Measurements from ENCODE around the gene CKS1B. TPM values are rescaled to one million over a fixed set of nuclear protein-coding genes. Genes with fewer than 3 reads are reported as not detected.

Gene CKS1B
- total RNA-seq, 1 donor: 68.2 TPM

DNA sequence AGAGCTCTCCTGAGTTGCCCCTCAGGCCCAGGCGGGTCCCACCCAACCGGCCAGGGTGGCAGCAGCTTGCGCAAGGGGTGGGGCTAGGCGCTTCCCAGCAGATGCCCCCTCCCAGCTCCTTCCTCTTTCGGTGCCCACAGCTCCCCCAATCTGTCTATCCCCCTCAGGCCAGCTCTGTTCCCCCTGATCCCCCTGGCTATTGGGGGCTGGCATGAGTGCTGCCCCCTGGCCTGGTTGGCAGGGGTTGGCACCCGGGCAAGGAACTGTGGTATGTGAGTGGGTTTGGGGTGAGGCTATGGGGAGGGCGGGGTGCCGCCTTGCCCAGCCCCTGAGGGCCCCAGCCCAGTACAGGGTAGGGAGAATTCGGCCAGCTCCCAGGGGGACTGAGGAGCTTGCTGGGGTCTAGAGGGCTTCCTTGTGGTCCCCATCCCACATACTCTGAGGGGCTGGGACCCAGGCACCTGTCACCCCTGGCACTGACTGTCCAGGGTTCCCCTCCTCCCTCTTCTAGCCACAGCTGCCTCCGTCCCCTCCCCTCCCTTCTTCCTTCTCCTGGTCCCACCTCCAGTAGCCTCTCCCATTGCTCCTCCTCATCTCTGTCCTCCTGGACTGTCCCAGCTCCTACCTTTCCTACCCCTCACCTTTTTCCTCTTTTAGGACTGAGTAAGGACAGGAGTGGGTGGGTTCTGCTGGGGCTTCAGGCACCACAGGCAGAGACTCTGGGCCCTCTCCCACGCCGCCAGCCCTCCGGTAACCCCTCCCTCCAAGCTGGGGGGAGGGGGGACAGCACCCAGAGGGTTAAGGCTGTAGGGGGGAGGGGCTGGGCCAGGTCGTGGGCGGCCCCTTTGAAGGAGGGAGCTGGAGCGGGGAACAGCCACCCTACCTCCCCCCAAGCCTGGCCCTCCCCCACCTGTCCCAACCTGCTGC, 33.8 kb downstream of the CKS1B start:
- H3K4me3 ChIP-seq (ENCODE audit: low read depth, low read length): no peak overlapping the region
- DNase-seq (ENCODE audit: low read depth): no peak
- TF ChIP-seq, protein P1, sequence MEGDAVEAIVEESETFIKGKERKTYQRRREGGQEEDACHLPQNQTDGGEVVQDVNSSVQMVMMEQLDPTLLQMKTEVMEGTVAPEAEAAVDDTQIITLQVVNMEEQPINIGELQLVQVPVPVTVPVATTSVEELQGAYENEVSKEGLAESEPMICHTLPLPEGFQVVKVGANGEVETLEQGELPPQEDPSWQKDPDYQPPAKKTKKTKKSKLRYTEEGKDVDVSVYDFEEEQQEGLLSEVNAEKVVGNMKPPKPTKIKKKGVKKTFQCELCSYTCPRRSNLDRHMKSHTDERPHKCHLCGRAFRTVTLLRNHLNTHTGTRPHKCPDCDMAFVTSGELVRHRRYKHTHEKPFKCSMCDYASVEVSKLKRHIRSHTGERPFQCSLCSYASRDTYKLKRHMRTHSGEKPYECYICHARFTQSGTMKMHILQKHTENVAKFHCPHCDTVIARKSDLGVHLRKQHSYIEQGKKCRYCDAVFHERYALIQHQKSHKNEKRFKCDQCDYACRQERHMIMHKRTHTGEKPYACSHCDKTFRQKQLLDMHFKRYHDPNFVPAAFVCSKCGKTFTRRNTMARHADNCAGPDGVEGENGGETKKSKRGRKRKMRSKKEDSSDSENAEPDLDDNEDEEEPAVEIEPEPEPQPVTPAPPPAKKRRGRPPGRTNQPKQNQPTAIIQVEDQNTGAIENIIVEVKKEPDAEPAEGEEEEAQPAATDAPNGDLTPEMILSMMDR (IDR thresholded peaks at IDR 0.05; ENCODE audit: insufficient read depth, low read depth, low read length): no peak

DNA sequence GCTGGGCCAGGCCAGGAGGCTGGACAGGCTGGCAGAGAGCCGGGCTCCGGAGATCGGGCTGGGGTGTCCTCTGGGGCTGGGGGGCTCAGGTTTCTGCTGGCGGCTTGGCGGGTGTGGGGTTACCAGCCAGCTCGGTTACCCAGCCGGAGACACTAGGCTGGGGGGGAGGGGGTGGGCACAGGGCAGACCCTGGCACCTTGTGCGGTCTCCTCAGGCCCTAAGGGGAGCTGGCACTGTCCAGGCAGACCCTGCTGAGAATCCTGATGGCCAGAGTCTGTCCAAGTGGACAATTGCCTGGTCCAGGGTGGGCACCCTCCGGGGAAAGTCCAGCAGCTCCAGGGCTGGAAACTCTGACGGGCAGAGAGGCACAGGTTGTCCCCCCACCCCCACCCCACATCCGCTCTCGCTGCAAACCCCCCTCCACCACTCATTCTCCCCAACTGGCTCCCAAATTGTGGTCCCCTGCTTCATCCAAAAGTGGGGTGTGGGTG, 34.8 kb downstream of the CKS1B start:
- no peak overlapping the region for H3K4me3 ChIP-seq (ENCODE audit: low read depth, low read length)
- TF ChIP-seq, protein P1 (IDR thresholded peaks at IDR 0.05; ENCODE audit: insufficient read depth, low read depth, low read length): no peak
- no peak for DNase-seq (ENCODE audit: low read depth)

DNA sequence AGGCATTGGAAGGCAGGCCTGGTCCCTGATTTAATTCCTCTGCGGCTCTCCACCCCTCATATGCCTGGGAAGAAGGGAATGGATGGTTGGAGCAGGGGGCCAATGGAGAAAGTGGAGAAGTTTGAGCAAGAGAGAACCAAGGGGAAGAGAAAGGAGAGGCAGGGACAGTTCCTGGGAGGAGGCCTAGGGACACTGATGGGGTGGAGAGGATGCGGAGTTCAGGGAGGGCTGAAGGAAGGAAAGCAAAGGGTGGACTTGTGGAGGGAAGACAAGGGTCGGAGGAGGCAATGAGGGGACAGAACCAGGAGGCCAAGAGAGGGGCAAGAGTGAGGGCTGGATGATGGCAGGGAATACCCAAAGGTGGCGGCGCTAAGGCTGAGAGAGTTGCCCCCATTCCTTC, 35.3 kb downstream of the CKS1B start:
- no peak for DNase-seq (ENCODE audit: low read depth)
- TF ChIP-seq, protein P1 (IDR thresholded peaks at IDR 0.05; ENCODE audit: insufficient read depth, low read depth, low read length): no peak
- H3K4me3 ChIP-seq (ENCODE audit: low read depth, low read length): no peak overlapping the region

DNA sequence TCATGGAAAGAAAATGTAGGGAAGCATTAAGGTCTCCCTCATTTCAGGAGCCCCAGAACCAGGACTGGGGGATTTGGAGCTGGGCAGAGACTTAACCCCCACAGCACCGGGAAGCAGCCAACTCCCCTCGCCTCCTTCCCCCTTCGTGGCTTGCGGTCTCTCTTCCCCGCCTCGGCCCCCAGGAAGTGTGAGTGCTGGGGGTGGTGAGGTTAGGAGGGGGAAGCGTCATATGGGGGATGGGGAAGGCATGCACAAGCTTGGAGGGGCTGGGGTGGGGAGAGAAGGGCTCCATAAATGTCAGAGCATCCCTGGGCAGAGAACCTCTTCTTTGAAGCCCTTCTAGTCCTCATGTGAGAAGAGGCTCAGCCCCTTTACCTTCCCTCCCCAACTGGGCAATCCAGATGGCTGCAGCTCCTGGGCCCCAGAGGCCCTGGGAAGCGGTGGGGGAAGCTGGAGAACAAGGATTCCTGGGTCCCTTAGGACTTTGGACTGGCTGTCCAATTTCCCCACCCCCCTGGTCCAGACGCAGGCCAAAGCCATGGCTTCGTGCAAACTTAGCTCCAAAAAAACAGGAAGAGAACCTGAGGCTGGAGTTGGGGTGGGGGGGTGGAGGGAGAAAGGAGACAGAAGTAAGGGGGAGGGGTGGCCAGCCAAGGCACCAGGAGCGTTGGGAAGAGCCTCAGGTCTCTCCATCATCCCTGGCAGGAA, 35.9 kb downstream of the CKS1B start:
- no peak for DNase-seq (ENCODE audit: low read depth)
- no peak overlapping the region for H3K4me3 ChIP-seq (ENCODE audit: low read depth, low read length)
- TF ChIP-seq, protein P1 (IDR thresholded peaks at IDR 0.05; ENCODE audit: insufficient read depth, low read depth, low read length): no peak

DNA sequence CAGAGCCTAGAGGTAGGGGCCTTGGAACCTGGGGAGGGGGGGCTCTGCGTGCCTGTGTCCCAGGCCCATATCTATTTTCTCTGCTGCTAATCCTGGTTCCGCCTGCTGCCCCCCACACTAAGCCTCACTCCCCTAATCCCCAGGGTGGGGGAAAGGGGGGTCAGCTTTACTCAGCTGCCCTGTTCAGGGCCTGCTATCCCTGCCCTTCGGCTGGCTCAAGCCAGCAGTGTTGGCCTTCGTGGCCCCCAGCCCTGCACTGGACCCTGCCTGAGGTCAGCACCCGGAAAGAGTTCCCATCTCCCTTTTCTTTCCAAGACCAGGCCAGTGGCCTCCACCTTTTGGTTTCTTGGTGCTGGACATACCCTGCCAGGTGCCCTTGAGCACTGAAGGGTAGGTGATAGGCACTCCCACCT, 36.5 kb downstream of the CKS1B start:
- TF ChIP-seq, protein P1 (IDR thresholded peaks at IDR 0.05; ENCODE audit: insufficient read depth, low read depth, low read length): no peak
- H3K4me3 ChIP-seq (ENCODE audit: low read depth, low read length): no peak overlapping the region
- no peak for DNase-seq (ENCODE audit: low read depth)

DNA sequence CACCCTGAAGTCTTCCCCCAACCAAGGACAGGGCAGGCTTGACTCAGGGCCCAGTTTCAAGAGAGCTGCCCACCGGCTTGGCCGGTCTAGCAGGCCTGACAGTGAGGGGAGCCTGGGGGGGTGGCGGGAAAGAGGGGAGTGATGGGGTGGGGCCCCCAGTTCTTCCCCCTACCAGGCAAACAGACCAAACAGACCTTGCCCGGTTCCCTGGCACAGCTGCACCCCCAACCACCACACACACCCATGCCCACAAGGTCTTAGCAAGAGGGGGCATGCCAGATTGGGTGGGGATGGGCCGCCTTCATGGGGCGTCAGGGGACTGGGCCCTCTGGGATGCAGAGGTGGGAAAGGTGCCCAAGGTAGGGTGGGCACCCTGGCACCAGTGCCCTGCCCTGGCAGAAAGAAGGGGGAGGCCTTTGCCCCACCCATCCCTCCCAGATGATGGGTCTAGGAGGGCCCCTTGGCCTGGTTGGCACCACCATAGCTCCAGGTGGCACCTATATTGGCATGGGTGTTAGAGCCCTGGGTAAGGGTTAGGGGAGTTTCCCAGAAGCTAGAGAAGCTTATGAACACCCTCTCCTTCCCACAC, 37.0 kb downstream of the CKS1B start:
- DNase-seq (ENCODE audit: low read depth): no peak

More for the DNA sequence above, 37.0 kb downstream of the CKS1B start:
- TF ChIP-seq, protein P1 (IDR thresholded peaks at IDR 0.05; ENCODE audit: insufficient read depth, low read depth, low read length): no peak
- H3K4me3 ChIP-seq (ENCODE audit: low read depth, low read length): no peak overlapping the region

Measured in fibroblast of villous mesenchyme (primary cell).